Measurements from ENCODE around the gene FOSL1.

FOSL1 gene

GRCh38 chr11:65919573-65920371 is 19.6 kb upstream of the FOSL1 start:
- no peak for DNase-seq (ENCODE audit: low read depth)

- peak; percentile 99 for DNase-seq (ENCODE audit: low read depth)
Observed at GRCh38 chr11:65919141-65919572, 19.0 kb upstream of the FOSL1 start, which contains the start of gene DRAP1. TSS of gene DRAP1 (plus strand) at chr11:65919426. CDS start at chr11:65919502, 76 bp downstream.

DNA sequence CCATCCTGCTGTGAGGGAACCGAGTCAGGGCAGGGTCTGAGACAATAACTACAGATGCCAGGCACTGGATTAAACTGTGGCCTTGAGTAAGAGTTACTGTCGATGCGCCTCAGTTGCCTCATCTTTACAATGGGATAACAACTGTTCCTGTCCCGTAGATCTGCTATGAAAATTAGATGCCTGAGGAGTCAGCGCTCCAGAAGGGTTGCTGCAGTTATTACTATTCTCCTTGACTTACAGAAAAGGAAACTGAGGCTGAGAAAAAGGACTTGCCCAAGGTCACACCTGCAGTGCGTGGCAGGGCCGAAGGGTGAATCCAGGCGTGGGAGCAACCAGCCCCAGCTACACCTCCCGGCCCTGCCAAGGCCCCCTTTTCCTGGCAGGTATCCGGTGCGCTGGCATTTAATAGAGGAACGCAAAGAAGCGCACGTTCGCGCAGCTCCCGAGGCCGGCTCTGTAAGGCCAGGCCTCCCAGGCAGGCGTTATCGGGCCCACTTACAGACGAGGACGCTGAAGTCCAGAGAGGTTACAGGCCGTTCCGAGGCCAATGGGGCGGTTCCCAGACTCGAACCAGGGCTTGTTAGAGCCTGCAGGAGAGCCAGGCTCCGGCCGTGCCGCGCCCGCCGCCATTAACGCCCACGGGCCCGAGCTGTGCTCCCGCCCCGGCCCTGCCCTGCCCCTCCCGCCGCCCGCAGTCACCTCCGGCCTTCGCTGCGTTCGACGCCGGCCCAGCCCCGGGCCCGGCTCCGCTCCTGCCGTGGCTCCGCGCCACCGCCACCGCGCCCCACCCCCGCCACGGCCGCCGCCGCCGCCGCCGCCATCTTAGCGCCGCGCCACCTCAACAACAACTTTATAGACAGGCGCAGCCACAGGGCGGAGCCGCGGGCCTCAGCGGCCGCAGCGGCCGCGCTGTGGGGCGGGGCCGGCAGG is 18.3 kb upstream of the FOSL1 start, which contains the start of gene C11orf68:
C11orf68 (minus strand) TSS at position 852 of the 930 bp plus-strand sequence; CDS start at position 821, 31 bp downstream.
- DNase-seq (ENCODE audit: low read depth) = no peak

DNA sequence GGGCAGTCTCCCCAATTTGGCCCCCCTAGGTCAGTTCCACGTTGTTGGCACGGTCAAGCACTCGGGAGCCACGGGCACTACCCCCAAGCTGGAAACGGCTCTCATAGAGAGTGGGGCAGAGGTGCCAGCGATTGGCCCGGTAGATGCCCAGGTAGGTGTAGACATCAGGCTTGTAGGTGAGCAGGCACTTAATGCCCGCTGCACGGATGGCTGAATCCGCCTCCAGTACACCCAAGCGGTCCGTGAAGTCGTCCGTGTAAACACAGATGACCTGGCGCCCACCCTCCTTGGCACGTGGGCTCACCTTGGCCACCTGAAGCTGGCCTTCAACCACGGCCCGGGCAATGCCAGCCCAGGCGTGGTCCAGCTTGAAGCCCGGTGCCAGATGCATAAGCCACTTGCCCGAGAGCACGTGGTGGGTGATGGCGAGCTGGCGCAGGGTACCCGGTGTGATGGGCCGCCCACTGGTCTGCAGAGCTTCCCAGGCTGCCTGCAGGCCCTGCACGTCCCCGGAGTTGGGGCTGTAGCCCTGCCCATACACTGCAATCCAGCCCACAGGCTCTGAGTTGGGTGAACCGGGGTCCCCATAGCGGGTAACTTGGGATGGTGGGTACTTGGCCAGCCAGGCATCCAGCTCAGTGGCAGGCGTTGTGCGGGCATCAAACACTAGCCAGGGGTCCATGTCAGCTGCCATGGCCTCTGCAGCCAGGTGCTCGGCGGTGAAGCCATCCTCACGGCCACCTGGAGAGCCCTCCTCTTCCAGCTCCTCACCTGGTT is 17.4 kb upstream of the FOSL1 start:
- DNase-seq (ENCODE audit: low read depth) = no peak

DNA sequence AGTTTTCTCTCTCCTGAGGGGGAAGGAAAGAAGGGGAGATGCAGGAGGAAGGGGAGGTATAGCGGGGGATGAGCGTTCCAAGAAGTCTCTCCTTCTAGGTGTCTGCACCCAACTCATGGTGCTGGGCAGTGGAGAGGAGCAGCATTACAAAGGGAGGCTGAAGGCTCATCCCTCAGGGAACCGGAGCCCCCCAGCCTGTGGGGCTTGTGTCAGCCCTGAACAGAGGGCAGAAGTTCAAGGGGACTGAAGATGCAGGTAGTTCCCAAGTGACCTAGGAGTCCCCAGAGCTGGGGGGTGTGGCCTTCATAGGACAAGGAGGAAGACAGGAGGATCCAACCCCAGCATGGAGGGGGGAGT is 16.9 kb upstream of the FOSL1 start:
- DNase-seq (ENCODE audit: low read depth) = no peak

DNA sequence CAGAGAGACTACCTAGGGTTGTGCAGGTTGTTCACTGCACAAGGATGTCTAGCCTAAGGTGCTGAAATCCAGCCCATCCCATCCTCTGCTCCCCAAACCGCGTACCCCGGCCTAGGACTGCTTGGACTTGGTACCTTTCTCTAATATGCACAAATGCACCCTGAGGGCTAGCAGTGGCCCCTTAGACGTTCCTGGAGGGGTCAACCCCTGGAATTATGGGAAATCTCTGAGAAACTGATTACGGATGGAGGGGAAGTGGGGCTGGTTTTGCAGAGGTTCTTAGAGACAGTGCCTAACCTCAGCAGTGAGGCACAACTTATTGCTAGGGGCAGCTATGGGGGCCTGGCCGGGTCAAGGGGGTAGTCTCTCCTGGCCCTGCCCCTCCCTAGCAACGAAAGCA is 16.2 kb upstream of the FOSL1 start:
- no peak for DNase-seq (ENCODE audit: low read depth)

- DNase-seq (ENCODE audit: low read depth) = no peak
Observed at GRCh38 chr11:65915821-65916251, 15.6 kb upstream of the FOSL1 start.

DNA sequence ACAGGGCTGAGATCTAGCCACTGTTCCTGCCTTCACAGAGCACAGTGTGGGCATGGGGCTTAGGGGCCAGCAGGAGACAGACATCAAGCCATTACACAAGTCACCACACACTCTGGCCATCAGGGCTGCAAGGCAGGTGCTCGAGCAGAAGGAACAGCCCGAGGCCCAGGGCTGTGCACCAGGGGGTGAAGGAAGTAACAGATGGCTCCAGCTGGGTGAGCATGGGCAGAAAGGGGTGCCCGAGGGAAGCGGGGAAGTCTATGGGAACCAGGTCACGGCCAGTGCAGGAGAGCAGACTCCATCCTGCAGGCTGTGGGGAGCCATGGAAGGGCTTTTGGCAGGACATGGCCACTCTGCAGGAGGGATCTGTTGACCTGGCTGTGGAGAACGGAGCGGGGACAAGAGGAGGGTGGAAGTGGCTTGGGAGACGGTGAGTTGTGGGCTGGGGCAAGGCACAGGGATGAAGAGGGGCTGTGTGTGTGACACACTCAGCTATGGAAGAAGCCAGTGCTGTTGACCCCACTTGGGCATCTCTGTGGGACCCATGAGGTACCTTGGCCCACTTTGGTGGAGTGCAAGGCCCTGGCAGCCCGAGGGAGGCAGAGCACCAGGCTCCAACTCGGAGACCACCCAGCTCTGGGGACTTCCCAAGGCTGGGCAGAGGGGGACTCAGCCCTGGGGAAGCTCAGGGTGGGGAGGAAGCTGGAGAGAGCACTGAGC is 15.1 kb upstream of the FOSL1 start:
- DNase-seq (ENCODE audit: low read depth) = no peak

- no peak for DNase-seq (ENCODE audit: low read depth)
Observed at GRCh38 chr11:65912845-65913244, 12.7 kb upstream of the FOSL1 start.

- DNase-seq (ENCODE audit: low read depth) = no peak
Observed at GRCh38 chr11:65911682-65912568, 11.7 kb upstream of the FOSL1 start.

DNA sequence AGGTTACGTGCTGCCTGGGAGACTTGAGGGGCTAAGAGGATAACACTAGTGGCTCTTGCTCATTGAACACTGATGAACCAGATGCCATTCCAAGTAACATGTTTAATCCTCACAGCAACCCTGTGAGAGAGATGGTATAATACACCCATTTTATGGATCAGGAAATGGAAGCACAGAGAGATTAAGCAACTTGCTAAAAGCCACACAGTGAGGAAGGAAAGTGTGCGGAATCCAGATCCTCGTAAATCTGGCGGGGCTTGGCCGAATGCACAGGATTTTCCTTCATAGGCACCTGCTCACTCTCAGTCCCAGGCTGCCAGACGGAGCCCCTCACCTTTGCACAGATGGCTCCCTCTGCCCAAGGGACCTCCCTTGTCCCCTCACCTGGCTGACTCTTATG is 7.7 kb upstream of the FOSL1 start:
- DNase-seq (ENCODE audit: low read depth) = no peak

DNA sequence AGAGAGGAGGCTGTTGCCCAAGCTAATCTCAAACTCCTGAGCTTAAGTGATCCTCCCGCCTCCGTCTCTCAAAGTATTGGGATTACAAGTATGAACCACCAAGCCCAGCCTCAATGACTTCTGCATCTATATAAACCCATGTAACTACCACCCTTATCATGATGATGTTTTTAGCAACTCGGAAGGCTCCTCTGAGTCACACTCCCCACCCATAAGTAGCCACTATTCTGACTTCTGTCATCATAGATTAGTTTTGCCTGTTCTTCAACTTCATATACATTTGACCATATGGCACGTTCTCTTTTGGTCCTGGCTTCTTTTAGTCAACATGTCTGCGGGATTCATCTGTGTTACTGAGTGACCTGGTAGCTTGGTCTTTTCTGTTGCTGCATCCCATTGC is 6.4 kb upstream of the FOSL1 start:
- DNase-seq (ENCODE audit: low read depth) = no peak

DNA sequence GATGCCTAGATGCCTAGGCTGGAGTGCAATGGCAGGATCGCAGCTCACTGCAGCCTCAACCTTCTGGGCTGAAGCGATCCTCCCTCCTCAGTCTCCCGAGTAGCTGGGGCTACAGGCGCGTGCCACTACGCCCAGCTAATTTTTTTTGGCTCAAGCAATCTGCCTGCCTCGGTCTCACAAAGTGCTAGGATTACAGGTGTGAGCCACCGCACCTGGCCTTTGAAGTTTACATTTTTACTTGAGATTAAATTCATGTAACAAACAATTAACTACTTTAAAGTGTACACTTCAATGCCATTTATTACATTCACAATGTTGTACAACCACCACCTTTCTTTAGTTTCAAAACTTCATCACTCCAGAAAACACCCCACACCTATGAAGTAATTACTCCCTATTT is 3.5 kb upstream of the FOSL1 start:
- no peak for DNase-seq (ENCODE audit: low read depth)

GRCh38 chr11:65903068-65903481 is 2.9 kb upstream of the FOSL1 start:
- DNase-seq (ENCODE audit: low read depth) = no peak

GRCh38 chr11:65900899-65901180 is 652 bp upstream of the FOSL1 start:
- no peak for DNase-seq (ENCODE audit: low read depth)

DNA sequence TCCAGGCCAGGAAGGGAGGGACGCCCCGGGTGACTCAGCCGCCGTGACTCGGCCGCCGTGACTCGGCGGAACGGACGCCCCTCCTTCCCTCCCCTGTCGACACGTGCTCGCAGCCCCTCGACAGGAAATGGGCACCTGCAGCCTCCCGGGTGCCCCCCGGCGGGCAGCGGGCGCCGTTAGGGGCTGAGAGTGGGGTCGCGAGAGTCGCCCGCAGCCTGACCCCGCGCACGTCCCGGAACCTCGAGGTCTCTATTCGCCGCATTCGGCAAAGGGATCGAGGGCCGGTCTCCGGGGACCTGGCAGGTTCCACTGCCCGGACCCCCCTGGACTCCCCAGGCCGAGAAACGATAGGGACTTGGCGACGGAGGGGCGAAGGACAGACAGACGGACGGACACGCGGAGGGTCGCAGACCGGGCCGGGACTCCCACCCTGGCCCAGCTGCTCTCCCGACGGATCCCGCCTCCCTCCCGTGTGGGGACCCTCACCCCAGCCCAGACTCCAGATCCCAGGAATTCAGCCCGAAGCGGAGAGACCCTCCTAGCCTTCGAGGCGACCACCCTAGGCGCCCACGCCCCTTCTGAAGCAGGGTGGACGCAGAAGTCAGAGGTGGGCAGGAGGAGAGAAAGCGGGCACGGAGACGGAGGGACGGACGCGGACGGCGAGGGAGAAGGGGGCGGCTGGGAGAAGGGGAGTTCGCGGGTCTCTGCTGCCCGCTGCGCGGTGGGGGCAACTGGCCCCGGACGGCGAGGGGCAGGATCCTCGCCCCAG is 648 bp downstream of the FOSL1 start:
- no peak for DNase-seq (ENCODE audit: low read depth)

GRCh38 chr11:65898656-65899355 is 1.4 kb downstream of the FOSL1 start:
- no peak for DNase-seq (ENCODE audit: low read depth)

DNA sequence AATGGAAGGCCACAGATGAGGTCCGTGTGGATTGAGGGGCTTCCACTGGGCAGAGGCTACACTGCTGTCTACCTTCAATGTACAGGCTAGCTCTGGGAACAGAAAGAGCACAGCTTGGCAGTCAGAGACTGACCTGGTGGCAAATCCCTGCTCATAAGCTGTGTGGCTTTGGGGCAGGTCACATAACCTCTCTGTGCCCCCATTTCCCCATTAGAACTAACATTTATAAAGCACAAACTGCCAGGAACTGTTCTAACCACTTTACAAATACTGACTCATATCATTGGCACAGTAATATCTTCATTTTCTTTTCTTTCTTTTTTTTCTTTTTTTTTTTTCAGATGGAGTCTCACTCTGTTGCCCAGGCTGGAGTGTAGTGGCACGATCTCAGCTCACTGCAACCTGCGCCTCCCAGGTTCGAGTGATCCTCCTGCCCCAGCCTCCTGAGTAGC is 3.1 kb downstream of the FOSL1 start:
- no peak for DNase-seq (ENCODE audit: low read depth)
